Epithelial cell of esophagus (primary cell): Measurements from ENCODE around the gene HOXD12.

Experiments
- DNase-seq: peaks from one replicate; pipeline ENCODE4 v3.0.0; 2010; ENCODE audit warnings: low read depth
- H3K4me3 ChIP-seq: 2 replicates; pipeline ENCODE4 v1.5.1; 2011; ENCODE audit warnings: mild to moderate bottlenecking, low read length, control low read depth
- CTCF ChIP-seq: IDR thresholded peaks from 2 replicates; pipeline ENCODE4 v1.5.1; 2011; ENCODE audit warnings: low read depth, mild to moderate bottlenecking, low read length, control low read depth, inconsistent platforms; ENCODE audit not compliant: insufficient read depth; ENCODE audit errors: missing control alignments

Gene HOXD12

DNA sequence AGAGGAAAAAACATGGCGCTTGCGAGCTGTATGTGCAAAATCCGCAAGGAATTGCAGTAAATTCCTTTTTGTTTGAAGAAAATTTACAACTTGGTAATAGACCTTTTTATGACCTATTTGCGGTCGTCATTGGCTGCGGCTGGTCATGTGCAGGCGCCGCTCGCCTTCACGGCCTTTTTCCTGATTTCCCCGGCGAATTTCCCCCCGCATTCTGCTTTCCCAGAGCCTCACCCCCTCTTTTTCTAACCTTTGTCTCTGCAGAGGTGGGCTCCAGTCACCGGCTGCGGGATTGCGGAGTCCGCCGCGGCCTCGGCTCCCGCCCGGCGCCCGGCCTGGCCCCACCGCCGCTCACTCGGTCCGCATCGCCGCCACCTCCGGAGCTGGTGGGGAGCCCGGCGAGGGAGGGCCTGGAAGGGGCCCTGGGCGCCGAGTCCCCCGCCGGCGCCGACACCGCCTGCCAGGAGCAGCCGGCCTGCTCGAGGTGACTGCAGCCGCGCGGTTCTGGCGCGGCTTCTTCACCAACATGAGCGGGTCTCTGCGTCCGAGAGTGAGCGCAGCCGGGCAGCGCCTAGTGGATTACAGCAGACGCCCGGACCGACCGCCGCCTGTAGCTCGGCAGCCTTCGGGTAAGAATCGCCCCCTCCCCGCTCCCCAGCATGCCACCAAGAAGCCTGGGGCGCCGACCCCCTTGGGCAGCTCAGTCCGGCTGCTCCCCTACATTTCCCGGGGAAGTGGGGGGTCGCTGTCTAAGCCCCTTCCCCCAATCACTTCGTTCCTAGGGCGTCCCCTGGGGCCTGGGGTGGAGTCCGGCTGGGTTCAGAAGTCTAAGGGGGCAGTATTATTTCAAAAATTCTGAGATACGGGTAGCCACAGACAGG, 37.0 kb downstream of the HOXD12 start:
- no peak for TF ChIP-seq CTCF
- peak; percentile 14 for DNase-seq
- H3K4me3 ChIP-seq, result no peak overlapping the region

GRCh38 chr2:176137252-176137580, 37.6 kb downstream of the HOXD12 start:
- DNase-seq, result no peak
- no peak overlapping the region for H3K4me3 ChIP-seq
- TF ChIP-seq CTCF, result no peak

DNA sequence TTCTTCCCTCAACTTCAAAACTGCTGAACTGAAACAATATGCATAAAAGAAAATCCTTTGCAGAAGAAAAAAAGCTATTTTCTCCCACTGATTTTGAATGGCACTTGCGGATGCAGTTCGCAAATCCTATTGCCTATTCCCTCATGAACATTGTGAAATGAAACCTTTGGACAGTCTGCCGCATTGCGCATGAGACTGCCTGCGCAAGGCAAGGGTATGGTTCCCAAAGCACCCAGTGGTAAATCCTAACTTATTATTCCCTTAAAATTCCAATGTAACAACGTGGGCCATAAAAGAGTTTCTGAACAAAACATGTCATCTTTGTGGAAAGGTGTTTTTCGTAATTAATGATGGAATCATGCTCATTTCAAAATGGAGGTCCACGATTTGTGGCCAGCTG, 38.3 kb downstream of the HOXD12 start:
- no peak for TF ChIP-seq CTCF
- no peak for DNase-seq
- H3K4me3 ChIP-seq, result no peak overlapping the region

GRCh38 chr2:176138526-176138922, 38.9 kb downstream of the HOXD12 start:
- no peak overlapping the region for H3K4me3 ChIP-seq
- no peak for TF ChIP-seq CTCF
- no peak for DNase-seq

DNA sequence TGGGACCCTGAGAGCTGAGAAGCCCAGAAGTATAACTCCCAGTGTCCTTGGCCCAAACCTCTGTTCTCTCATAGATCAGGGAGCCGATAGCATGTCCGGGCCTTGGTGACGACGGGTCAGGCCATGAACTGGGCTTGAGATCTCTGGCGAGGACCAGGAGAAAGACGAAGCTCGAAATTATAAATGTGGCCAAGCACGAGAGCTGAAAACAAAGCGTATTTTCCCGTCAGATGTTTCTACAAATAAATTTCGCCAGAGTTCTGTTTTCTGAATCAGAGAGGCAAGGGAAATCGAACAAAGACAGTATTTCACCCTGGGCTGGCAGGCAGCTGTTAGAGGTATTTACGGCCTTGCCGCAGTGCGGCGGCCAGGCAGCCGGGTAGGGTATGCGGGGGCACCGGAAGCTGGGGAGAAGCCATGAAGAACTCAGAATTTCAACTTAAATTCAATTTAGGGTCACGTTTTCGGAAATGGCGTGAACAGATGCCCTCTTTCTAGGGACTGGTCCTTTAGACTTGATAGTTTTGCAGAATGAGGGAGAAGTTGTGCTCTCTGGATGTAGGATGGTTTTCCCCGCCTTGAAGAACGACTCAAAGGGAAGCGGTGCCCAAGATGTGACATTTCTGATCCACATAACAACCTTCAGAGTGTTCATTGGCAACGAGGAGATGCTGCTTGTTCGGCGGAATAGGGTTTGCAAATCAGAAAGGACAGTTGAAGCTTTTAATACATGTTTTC, 39.5 kb downstream of the HOXD12 start:
- TF ChIP-seq CTCF, result no peak
- no peak for DNase-seq
- no peak overlapping the region for H3K4me3 ChIP-seq

DNA sequence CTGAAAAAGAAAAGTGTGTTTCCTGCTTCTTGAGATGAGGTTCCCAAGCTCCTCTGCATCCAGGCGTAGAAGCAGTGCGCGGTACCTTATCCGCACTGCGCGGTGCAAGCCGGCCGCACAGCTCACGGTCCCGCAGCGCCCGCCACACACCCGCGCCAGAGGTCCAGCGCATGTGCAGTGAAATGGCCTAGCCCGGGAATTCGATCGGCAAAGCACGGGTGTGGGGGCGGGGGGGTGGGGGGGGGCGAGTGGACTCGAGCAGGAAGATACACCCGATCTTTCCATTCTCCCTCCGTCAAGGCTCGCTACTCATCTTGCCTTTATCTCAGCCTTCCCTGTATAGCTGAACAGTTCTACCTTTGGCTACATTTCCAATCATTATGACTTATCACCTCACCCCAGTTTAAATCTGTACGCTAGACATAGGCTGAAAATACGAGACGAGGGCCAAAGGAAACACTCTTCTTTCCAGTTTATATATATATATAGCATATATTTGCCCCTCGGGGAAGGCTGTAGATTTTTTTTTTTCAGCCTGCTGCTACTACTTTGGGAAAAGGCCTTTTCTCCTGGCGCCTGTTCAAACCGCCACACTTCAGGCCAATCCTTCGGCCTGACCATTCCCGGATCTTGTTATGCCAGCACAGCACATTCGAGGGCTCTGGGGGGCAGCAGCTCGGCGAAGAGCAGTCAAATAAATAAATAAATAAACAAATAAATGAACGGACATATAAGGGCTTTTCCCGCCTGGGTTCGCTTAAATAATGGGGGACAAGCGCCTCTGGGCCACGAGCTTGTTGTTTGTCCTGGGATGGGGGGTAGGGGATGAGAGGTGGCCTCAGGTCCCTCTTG, 40.3 kb downstream of the HOXD12 start:
- DNase-seq, result no peak
- no peak for TF ChIP-seq CTCF
- no peak overlapping the region for H3K4me3 ChIP-seq
